T47D (cell line): Measurements from ENCODE around the gene SLC9A2.

Experiments used
- DNase-seq, 2 experiments: peaks; one replicate each; pipeline versions ENCODE4 v3.0.0 to v3.0.0-alpha.2; 2011 to 2012; ENCODE audit warnings: low read depth in 1 of 2, low spot score in 1 of 2
- JUND ChIP-seq: IDR thresholded peaks from 2 replicates; pipeline ENCODE4 v1.6.1; 2012; ENCODE audit warnings: low read depth
- in situ Hi-C: cut with HindIII; loops from 2 replicates; pipeline ENCODE4 v1.10.0; 2016; ENCODE audit warnings: low sequenced_read_pairs, low pct_unique_long_range_greater_than_20kb

The SLC9A2 gene

GRCh38 chr2:102735416-102736109 lies 116.2 kb downstream of the SLC9A2 start:
- TF ChIP-seq JUND, result no peak
- DNase-seq, result no peak
- in situ Hi-C loops, result no loop called here

GRCh38 chr2:102736110-102736409 lies 116.7 kb downstream of the SLC9A2 start:
- TF ChIP-seq JUND, result no peak
- peak in 1 of 2 experiments; percentile 20 for DNase-seq
- in situ Hi-C loops, result no loop called here

GRCh38 chr2:102736410-102737409 lies 117.4 kb downstream of the SLC9A2 start:
- DNase-seq, result peak; percentile 69 to 70
- TF ChIP-seq JUND, result no peak
- in situ Hi-C loops, result no loop called here

GRCh38 chr2:102737431-102737830 lies 118.1 kb downstream of the SLC9A2 start:
- TF ChIP-seq JUND, result no peak
- in situ Hi-C loops, result no loop called here
- DNase-seq, result no peak

- no peak for DNase-seq
- in situ Hi-C loops, result no loop called here
- no peak for TF ChIP-seq JUND
These were observed 123.9 kb downstream of the SLC9A2 start for GRCh38 chr2:102743259-102743658.

- DNase-seq, result no peak
- no peak for TF ChIP-seq JUND
- in situ Hi-C loops, result no loop called here
These were observed 128.8 kb downstream of the SLC9A2 start for GRCh38 chr2:102748107-102748506.

GRCh38 chr2:102749938-102750337 lies 130.6 kb downstream of the SLC9A2 start:
- in situ Hi-C loops, result no loop called here
- no peak for DNase-seq
- TF ChIP-seq JUND, result no peak

GRCh38 chr2:102753563-102754159 lies 134.3 kb downstream of the SLC9A2 start:
- no peak for TF ChIP-seq JUND
- in situ Hi-C loops, result no loop called here
- peak; percentile 4 to 65 for DNase-seq

GRCh38 chr2:102754456-102755145 lies 135.2 kb downstream of the SLC9A2 start:
- DNase-seq, result no peak
- no peak for TF ChIP-seq JUND
- in situ Hi-C loops, result no loop called here

- no peak for DNase-seq
- in situ Hi-C loops, result no loop called here
- TF ChIP-seq JUND, result no peak
These were observed 135.9 kb downstream of the SLC9A2 start for GRCh38 chr2:102755284-102755683.

- no peak for DNase-seq
- in situ Hi-C loops, result no loop called here
- no peak for TF ChIP-seq JUND
These were observed 139.1 kb downstream of the SLC9A2 start for GRCh38 chr2:102758439-102758838.
